Activated CD4-positive, alpha-beta T cell treated with anti-CD3 and anti-CD28 coated beads, Interleukin-2, amount 50 U/mL, for 48 hours (primary cell): Measurements from ENCODE around the gene PDE1C.

Experiments
- DNase-seq, 2 experiments: peaks; one replicate each; pipeline ENCODE4 v3.0.0-alpha.2; 2020

PDE1C gene

GRCh38 chr7:31819031-31819430 is 251.2 kb downstream of the PDE1C start:
- no peak for DNase-seq

- DNase-seq = no peak
Measured at GRCh38 chr7:31816810-31817209, 253.4 kb downstream of the PDE1C start.

GRCh38 chr7:31815796-31816195 is 254.4 kb downstream of the PDE1C start:
- no peak for DNase-seq

- DNase-seq = no peak
Measured at GRCh38 chr7:31814187-31814586, 256.0 kb downstream of the PDE1C start.

GRCh38 chr7:31811650-31812461 is 258.4 kb downstream of the PDE1C start:
- no peak for DNase-seq

- no peak for DNase-seq
Measured at GRCh38 chr7:31805209-31805818, 264.9 kb downstream of the PDE1C start.

GRCh38 chr7:31796375-31796774 is 273.8 kb downstream of the PDE1C start:
- DNase-seq = no peak

- no peak for DNase-seq
Measured at GRCh38 chr7:31794851-31795344, 275.3 kb downstream of the PDE1C start.

GRCh38 chr7:31791881-31792280 is 278.3 kb downstream of the PDE1C start:
- DNase-seq = no peak

- no peak for DNase-seq
Measured at GRCh38 chr7:31788883-31789680, 281.1 kb downstream of the PDE1C start.

GRCh38 chr7:31788445-31788844 is 281.8 kb downstream of the PDE1C start:
- no peak for DNase-seq

- DNase-seq = no peak
Measured at GRCh38 chr7:31786326-31786725, 283.9 kb downstream of the PDE1C start.

- DNase-seq = no peak
Measured at GRCh38 chr7:31785101-31785500, 285.1 kb downstream of the PDE1C start.

- DNase-seq = no peak
Measured at GRCh38 chr7:31783221-31783620, 287.0 kb downstream of the PDE1C start.

GRCh38 chr7:31782411-31782991 is 287.7 kb downstream of the PDE1C start:
- no peak for DNase-seq

GRCh38 chr7:31778296-31778695 is 291.9 kb downstream of the PDE1C start:
- DNase-seq = no peak

- DNase-seq = no peak
Measured at GRCh38 chr7:31776616-31777015, 293.6 kb downstream of the PDE1C start.

GRCh38 chr7:31775556-31775955 is 294.7 kb downstream of the PDE1C start:
- no peak for DNase-seq

- no peak for DNase-seq
Measured at GRCh38 chr7:31772211-31772610, 298.0 kb downstream of the PDE1C start.

- no peak for DNase-seq
Measured at GRCh38 chr7:31767686-31768358, 302.4 kb downstream of the PDE1C start.

- DNase-seq = no peak
Measured at GRCh38 chr7:31764462-31764861, 305.7 kb downstream of the PDE1C start.

- DNase-seq = no peak
Measured at GRCh38 chr7:31763548-31763947, 306.7 kb downstream of the PDE1C start.

- no peak for DNase-seq
Measured at GRCh38 chr7:31761646-31762045, 308.6 kb downstream of the PDE1C start.
